Right lobe of liver (tissue), 6 donors: ENCODE data around the gene ST6GAL2. TPM values are rescaled to one million over a fixed set of nuclear protein-coding genes. Genes with fewer than 3 reads are reported as not detected.
A peak's percentile ranks its signal among the peaks of the same experiment; 100 is the strongest.

Experiments
- ATAC-seq, 4 donors: fragments of 200-7000 bp; cut with Tn5 transposase; one replicate each; pipeline ENCODE4 v1.9.1; 2020; ENCODE audit warnings: mild to moderate bottlenecking in 4 of 4, moderate library complexity in 4 of 4
- DNase-seq, 3 donors: peaks; one replicate each; pipeline ENCODE4 v3.0.0-alpha.2; 2020
- H3K27ac ChIP-seq, 3 donors: fragments of 200-600 bp; one replicate each; pipeline ENCODE4 v1.8.0; 2022
- H3K27me3 ChIP-seq, 2 donors: fragments of 200-600 bp; one replicate each; pipeline ENCODE4 v1.8.0; 2022
- H3K36me3 ChIP-seq, 4 donors: fragments of 200-600 bp; sonication (generic) in 1 of 4; one replicate each; pipeline versions ENCODE4 v1.5.1 to v1.8.0; 2017 to 2022; ENCODE audit warnings: control low read depth in 1 of 4
- H3K4me1 ChIP-seq, 4 donors: fragments of 200-600 bp; sonication (generic) in 1 of 4; one replicate each; pipeline versions ENCODE4 v1.5.1 to v1.8.0; 2017 to 2022; ENCODE audit warnings: control low read depth in 1 of 4
- H3K4me3 ChIP-seq, 3 donors: fragments of 200-600 bp; one replicate each; pipeline ENCODE4 v1.8.0; 2022
- H3K9me3 ChIP-seq, 4 donors: fragments of 200-600 bp; sonication (generic) in 1 of 4; one replicate each; pipeline versions ENCODE4 v1.5.1 to v1.8.0; 2017 to 2022; ENCODE audit warnings: control low read depth in 1 of 4
- CTCF ChIP-seq, 4 donors: fragments of 200-600 bp in 3 of 4; fragments of 450-650 bp in 1 of 4; IDR thresholded peaks; one replicate each; pipeline versions ENCODE4 v1.5.1 to v1.8.0; 2016 to 2022; ENCODE audit warnings: antibody characterized with exemption in 4 of 4, mild to moderate bottlenecking in 2 of 4
- POLR2A ChIP-seq: fragments of 450-650 bp; IDR thresholded peaks from one replicate; pipeline ENCODE4 v1.6.1; 2017; ENCODE audit warnings: antibody characterized with exemption, mild to moderate bottlenecking
- WGBS: methylation state at CpG from one replicate; pipeline ENCODE4 v1.1.6; 2018; ENCODE audit warnings: low coverage, low lambda C conversion rate; ENCODE audit not compliant: insufficient coverage; ENCODE audit errors: missing lambda C conversion rate; 5-methylcytosine and 5-hydroxymethylcytosine counted together
- intact Hi-C, 2 donors: fragments of 100-400 bp; cut with DNase I; formaldehyde crosslinking; loops; one replicate each; pipeline versions ENCODE4 v1.11.2 to v1.14.1; 2022
- total RNA-seq, 6 experiments: library from RNA; depleted of rRNA in 2 of 6; stranded (reverse); fragments of >200 nt in 2 of 6; fragmentation: NEBNext Ultra II Directional in 3 of 6; extraction: Animal tissue kit (Norgen Biotek cat#: 25700) in 3 of 6; gene quantifications; one replicate each; pipeline versions ENCODE4 v1.1.0 to v1.2.4, GENCODE V29; 2016 to 2023
- donor health status: DM: no; HTN: yes; CAD: no.
- donor health status: DM: no; HTN: no; CAD: no.
- donor health status: DM: no; HTN: no; CAD: no.
- donor health status: DM: no; HTN: yes; CAD: no.
- donor health status: DM: no; HTN: yes; CAD: no.

Gene ST6GAL2
- total RNA-seq, 6 experiments from 2014 or later: 0.55 to 2.4 (median 1.7) TPM

DNA sequence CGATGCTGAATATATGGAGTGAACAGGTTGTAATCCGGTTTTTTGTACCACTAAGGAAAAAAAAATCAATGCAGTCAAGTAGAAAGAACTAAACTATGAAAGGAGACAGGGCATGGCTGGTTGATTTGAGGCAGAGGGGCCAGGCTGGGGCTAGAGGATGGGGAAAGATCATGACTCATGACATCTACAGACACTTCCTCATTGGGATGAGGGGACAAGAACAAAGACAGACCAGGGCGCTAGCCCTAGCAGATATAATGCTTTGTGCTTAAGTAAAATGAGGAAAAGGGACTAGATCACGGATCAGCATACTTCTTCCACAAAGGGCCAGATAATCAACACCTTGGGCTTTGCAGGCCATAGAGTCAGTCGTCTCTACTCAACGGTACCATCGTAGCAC lies 55.8 kb downstream of the ST6GAL2 start:
- no peaks in the 10 kb centered on the region for H3K36me3 ChIP-seq
- H3K4me1 ChIP-seq: no peaks in the 10 kb centered on the region
- no peak overlapping the region for H3K27ac ChIP-seq
- intact Hi-C loops: no loop called here
- H3K27me3 ChIP-seq: no peaks in the 10 kb centered on the region
- DNase-seq: no peak
- ATAC-seq: no peak
- H3K9me3 ChIP-seq: no peaks in the 10 kb centered on the region
- no peak overlapping the region for H3K4me3 ChIP-seq
- TF ChIP-seq CTCF (IDR thresholded peaks at IDR 0.05) (no peak), POLR2A (no peak)
- 69% methylated on average over 7 of the region's 7 CpGs for WGBS

- TF ChIP-seq POLR2A (no peak), CTCF (IDR thresholded peaks at IDR 0.05) (no peak)
- intact Hi-C loops: no loop called here
- Histone ChIP-seq H3K27me3 (no peaks in the 10 kb centered on the region), H3K36me3 (no peaks in the 10 kb centered on the region), H3K4me3 (no peak overlapping the region), H3K9me3 (no peaks in the 10 kb centered on the region), H3K27ac (no peak overlapping the region), H3K4me1 (no peaks in the 10 kb centered on the region)
- ATAC-seq: no peak
- DNase-seq: no peak
Observed at GRCh38 chr2:106828119-106828518, 57.8 kb downstream of the ST6GAL2 start.

- H3K4me1 ChIP-seq: no peaks in the 10 kb centered on the region
- no peak for ATAC-seq
- no peaks in the 10 kb centered on the region for H3K36me3 ChIP-seq
- no peak overlapping the region for H3K27ac ChIP-seq
- no peaks in the 10 kb centered on the region for H3K9me3 ChIP-seq
- no peak for DNase-seq
- no peak overlapping the region for H3K4me3 ChIP-seq
- no peaks in the 10 kb centered on the region for H3K27me3 ChIP-seq
- TF ChIP-seq CTCF (IDR thresholded peaks at IDR 0.05): no peak
- TF ChIP-seq POLR2A: no peak
- intact Hi-C loops: no loop called here
- 55% methylated on average over 3 of the region's 3 CpGs for WGBS
Observed at GRCh38 chr2:106827158-106827557, 58.8 kb downstream of the ST6GAL2 start.

DNA sequence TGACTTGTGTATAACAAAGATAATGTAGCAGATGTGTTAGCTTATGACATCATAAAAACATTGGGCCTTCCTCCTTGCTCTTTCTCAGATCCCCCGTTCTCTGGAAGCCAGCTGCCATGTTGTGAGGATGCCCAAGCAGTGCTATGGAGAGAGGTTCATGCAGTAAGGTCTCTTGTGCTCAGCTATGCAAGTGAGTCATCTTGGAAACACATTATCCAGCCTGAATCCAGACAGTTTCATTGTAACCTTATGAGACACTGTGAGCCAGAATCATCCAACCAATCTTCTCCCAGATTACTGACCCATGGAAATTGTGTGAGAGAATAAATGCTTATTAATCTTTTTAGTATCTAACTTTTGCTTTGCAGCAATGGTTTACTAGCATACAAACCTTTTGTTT lies 60.8 kb downstream of the ST6GAL2 start:
- intact Hi-C loops: no loop called here
- H3K4me1 ChIP-seq: no peaks in the 10 kb centered on the region
- H3K4me3 ChIP-seq: no peak overlapping the region
- no peaks in the 10 kb centered on the region for H3K36me3 ChIP-seq
- TF ChIP-seq POLR2A (no peak), CTCF (IDR thresholded peaks at IDR 0.05) (no peak)
- H3K9me3 ChIP-seq: no peaks in the 10 kb centered on the region
- WGBS: 33% methylated on average over 1 of the region's 1 CpG
- ATAC-seq: no peak
- H3K27me3 ChIP-seq: no peaks in the 10 kb centered on the region
- DNase-seq: no peak
- H3K27ac ChIP-seq: no peak overlapping the region

DNA sequence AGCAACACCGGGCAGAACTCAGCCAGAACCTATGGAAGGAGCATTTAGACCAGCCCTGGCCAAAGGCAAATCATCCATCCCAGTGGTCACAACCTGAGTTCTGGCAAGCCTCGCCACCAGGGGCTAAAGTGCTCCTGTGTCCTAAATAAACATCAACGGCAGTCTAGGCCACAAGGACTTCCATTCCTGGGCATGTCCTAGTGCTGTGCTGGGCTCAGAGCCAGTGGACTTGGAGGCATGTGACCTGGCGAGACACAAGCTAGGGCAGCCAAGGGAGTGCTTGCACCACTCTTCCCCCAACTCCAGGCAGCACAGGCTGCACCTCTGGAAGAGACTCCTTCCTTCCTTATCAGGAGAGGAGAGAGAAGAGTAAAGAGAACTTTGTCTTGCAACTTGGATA lies 69.0 kb downstream of the ST6GAL2 start:
- no peaks in the 10 kb centered on the region for H3K9me3 ChIP-seq
- no peak overlapping the region for H3K27ac ChIP-seq
- no peaks in the 10 kb centered on the region for H3K4me1 ChIP-seq
- no peak overlapping the region for H3K4me3 ChIP-seq
- H3K27me3 ChIP-seq: no peaks in the 10 kb centered on the region
- WGBS: 17% methylated on average over 2 of the region's 4 CpGs
- peak; percentile 25 to 74 (median 74) for DNase-seq
- no peaks in the 10 kb centered on the region for H3K36me3 ChIP-seq
- TF ChIP-seq POLR2A: no peak
- no peak for TF ChIP-seq CTCF (IDR thresholded peaks at IDR 0.05)
- intact Hi-C loops: no loop called here
- ATAC-seq: peak in 3 of 4 donors; percentile 48 to 94 (median 51)
